G401.6 (cell line): ENCODE results near the gene SDCCAG8.

ENCODE experiments used
- FAIRE-seq: peaks from 2 replicates; lab custom pipeline; 2012; peaks lifted over from hg19 to GRCh38; lab: Jason Lieb, UNC

The SDCCAG8 gene

DNA sequence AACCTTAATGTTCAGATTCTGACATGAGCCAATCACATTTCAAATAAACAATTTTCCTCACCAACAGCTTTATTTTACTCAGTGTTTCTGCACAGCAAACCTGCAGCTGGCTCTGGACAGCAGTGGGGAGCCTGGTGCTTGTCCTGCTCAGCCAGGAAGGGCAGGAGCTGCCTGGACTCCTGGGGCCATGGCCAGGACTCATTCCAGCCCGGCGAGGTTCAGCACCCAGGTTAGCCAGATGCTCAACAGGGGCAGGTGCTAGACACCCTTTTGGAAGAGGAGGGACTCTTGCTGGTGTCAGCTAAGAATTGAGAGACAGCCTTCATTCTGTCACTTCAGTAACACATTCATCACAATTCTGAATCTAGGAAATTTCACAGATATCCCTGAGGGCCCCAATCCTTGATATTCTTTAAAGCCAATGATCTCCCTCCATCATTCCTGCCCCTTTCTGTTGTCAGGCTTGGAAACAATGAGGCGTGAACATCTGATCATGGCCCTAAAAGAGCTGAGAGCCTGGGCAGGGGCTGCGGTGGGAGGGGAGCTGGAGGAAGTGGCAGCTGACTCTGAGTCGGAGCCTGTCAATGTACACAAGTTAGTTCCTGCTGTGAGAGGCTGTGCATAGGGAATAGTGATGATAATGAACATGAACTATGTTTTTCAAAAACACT is 251.3 kb downstream of the SDCCAG8 start:
- FAIRE-seq = no peak

DNA sequence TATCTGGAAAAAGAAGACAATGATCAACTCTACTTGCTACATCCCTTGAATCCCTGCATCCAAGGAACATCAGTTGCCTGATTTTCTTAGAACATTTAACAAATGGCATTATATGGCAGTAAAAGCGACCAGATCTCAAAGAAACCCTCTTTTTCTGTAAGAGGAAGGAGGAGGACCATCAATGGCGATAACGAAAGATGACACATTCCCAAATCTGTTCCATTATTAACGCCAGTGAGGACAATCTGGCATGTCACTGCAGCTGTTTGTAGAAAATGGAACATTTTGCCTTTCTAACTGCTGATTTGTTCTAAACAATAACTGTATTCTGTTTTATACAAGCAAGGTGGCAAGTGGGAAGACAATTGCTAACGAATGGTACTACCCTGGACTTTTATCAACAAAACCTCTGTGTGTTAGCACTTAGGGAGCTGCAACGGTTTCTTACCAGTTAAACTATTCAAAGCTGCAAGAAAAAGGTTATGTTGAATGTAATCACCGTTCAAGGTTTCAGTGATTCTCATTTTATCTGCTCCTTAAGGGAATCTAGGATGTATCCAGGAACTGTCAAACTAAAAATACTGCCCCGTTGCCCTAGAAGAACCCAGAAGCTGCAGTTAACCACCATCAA is 251.9 kb downstream of the SDCCAG8 start:
- FAIRE-seq = no peak

DNA sequence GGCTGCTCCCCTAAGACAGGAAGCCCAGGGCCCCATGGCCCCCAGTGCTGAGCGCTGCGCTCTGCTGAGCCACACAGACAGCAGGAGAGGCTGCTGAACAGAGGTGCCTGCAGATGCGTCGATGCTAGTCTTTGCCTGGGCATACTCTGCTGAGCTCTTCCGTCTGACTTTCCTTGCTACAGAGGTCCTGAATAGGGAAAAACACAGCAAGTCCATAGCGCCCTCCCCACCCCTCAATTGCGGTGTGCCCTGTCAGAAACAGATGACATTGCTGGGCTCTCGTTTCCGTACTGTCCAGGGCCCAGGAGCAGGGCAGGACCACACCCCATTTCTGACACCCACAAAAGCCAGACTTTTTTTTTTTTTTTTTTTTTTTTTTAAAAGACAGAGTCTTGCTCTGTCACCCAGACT is 252.5 kb downstream of the SDCCAG8 start:
- FAIRE-seq = no peak

DNA sequence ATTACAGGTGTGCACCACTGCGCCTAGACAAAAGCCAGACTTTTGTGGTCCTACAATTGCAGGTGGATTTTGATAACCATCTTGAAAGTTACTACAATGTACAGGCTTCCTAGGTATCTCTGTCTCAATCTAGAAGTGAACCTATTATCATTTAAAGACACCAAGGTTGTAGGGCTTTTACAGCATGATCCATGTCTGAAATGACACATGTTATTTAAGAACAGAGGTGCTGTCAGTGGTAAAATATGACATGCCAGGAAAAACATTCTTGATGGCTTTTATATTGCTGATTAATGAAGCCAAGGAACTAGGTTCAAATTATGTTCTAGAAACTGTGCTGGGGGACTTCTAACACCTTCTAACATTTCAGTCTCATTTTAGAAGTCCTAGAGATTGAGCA is 253.1 kb downstream of the SDCCAG8 start:
- no peak for FAIRE-seq

DNA sequence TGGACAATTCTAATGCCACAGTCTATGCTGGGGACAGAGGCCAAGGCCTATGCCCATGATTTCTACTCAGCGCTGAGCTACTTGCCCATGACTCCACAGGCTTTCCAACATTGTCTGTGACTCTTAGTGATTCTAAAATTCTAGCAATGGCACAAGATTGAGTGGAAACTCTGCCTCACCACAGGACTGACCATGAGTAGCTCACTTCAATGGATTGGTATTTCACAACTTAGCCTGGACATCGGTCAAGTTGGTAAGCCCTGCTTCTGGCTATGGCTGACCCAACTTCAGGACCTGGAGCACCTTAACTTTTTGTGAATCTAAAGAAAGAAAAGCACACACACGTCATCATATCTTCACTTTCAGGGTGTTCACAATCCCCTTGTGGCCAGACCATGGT is 255.1 kb downstream of the SDCCAG8 start:
- FAIRE-seq = no peak

DNA sequence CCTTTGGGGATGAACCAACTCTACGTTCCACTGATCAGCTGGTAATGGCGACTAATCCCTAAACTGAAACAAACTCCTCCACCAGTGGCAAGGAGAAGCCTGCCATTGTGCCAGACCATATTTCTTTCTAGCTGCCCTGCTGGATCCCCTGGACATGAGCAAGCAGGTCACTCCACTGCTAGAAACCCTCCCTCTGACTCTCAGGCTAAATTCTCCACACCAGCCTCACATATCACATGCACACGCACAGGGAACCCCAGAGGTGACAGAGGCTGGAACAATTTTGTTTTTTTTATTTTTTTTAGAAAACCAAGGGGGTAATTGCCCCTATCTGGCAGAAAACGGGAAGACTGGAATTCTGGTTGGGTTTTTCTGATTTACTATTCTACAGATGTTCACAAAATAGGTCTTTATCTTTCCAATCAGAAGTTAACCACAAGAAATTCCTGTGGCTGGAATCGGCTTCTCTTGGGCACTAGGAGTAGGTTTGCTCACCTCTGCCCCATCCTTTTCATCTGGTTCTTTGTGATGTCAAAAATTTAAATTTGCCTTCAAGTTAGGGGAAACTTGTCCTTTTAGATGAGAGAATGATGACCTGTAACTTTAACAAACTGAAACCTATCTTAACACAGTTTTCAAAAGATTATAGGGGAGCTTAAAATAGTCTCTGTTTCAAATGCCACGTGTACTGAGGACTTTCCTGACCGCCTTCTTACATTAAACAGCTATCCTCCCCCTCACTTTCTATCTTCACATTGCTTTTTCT is 258.1 kb downstream of the SDCCAG8 start:
- FAIRE-seq = no peak

DNA sequence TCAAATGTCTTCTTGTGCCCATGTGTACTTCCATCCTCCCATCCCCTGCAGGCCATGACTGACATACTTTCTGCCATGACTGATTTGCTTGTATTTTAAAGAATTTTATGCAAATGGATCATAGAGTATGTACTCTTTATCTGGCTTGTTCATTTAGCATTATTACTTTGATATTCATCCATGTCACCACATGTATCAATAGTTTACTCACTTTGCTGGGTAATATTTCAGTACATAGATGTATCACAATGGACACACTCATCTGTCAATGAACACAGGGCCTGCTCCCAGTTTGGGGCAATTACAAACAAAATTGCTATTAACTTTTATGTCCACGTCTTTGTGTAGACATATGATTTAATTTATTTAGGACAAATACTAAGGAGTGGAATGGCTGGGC is 259.1 kb downstream of the SDCCAG8 start:
- no peak for FAIRE-seq

- FAIRE-seq = no peak
These were observed 265.0 kb downstream of the SDCCAG8 start for GRCh38 chr1:243520831-243521230.

DNA sequence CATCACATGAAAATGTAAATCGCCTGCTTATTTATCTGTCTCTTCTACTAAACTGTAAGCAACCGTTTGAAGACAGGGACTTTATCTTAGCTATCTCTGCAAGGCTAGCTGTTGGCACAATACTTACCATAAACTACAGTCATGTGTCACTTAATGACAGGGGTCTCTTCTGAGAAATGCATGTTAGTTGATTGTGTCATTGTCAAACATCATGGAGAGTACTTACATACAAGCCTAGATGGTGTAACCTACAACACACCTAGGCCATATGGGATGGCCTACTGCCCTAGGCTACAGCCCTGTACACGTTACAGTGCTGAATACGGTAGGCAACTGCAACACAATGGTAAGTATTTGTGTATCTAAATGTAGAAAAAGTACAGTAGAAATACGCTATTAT is 267.9 kb downstream of the SDCCAG8 start:
- no peak for FAIRE-seq

DNA sequence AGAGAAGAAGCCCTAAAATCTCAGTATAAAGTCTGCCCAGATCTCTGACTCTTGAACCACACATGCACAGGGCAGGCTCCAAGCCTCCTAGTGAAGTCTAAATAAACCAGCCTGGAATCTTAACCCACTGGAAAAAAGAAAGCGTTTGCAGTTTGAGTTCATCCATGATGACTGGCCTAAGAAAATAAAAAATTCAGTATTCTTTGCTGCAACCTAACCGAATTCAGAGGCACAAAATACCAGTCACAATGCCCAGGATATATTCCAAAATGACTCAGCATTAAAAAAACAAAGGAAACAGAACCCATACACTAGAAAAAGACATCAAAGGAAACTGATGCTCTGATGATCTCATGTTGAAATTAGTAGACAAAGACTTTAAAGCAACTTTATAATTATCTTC is 269.2 kb downstream of the SDCCAG8 start:
- FAIRE-seq = no peak

DNA sequence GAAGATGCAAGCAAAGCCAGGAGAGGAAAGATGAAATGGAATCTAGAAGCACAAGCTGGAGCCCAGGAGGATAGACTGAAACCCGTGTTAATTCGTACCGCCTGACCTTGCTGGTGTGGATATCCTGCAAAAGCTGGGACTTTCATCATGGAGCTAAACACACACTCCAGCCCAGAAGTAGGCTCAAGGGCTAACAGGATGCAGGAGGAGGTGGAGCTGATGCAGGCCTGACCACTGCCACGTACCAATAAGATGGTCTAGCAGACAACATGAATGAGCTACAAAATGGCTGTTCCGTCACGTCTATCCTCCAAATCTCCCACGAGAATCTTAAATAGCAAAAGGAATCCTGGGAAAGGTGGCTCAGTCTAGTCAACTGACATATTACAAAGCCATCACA is 270.3 kb downstream of the SDCCAG8 start:
- FAIRE-seq = no peak

DNA sequence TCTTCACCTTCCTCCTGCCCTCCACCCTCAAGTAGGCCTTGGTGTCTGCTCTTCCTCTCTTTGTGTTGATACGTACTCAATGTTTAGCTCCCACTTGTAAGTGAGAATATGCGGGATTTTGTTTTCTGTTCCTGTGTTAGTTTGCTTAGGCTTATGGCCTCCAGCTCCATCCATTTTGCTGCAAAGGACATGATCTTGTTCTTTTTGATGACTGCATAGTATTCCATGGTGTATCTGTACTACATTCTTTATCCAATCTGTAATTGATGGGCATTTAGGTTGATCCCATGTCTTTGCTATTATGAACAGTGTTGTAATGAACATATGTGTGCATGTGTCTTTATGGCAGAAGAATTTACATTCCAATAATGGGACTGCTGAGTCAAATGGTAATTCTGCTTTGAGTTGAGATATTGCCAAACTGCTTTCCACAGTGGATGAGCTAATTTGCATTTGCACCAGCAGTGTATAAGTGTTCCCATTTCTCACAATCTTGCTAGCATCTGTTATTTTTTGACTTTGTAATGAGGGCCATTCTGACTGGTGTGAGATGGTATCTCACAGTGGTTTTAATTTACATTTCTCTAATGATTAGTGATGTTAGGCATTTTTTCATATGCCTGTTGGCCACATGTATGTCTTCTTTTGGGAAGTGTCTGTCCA is 272.7 kb downstream of the SDCCAG8 start:
- FAIRE-seq = no peak

- no peak for FAIRE-seq
These were observed 273.7 kb downstream of the SDCCAG8 start for GRCh38 chr1:243529512-243529911.

DNA sequence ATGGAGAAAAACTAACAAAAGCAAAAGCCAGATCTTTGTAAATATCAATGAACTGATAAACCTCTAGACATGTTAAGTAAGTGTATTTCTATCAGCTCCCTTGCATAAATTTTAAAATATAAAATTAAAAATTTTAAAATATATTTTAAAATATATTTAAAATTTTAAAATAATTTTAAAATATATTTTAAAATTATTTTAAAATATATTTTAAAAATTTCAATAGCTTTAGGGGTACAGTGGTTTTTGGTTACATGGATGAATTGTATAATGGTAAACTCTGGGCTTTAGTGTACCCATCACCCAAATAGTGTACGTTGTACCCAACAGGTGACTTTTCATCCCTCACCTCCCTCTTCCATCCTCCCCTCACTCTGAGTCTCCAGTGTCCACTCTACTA is 279.2 kb downstream of the SDCCAG8 start:
- peak; percentile 96 for FAIRE-seq

- FAIRE-seq = no peak
These were observed 283.8 kb downstream of the SDCCAG8 start for GRCh38 chr1:243539636-243540035.

DNA sequence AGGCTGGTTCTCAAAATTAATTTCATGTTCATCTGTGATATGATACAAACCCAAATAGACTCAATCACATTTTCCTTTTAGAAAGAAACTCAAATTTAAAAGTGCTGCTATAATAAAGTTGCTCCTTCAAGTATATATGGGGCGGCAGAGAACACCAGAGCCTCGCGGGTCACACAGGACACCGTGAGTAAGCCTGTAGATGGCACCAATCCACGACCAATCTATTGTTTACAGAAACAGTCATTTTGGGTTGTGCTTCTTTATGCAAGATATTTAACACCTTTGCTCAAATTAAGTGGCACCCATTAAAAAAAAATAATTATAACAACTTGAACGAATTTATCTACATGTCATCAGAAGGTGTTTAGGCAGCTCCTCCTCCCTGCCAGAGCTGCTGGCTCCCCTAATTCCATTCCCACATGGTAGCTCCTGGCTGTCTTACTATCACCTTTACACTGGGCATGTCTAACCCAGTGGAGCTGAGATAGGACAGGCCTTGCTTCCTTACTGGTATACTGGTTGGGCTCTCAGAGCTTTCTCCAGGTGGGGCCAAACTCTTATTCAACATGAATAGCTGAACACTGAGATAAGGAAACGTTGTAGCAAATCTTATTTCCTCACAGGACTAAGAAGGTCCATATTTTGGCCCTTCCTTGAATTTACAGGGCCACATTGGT is 287.0 kb downstream of the SDCCAG8 start:
- no peak for FAIRE-seq

- FAIRE-seq = no peak
These were observed 287.7 kb downstream of the SDCCAG8 start for GRCh38 chr1:243543501-243543900.

GRCh38 chr1:243546457-243546856 is 290.6 kb downstream of the SDCCAG8 start:
- FAIRE-seq = no peak

DNA sequence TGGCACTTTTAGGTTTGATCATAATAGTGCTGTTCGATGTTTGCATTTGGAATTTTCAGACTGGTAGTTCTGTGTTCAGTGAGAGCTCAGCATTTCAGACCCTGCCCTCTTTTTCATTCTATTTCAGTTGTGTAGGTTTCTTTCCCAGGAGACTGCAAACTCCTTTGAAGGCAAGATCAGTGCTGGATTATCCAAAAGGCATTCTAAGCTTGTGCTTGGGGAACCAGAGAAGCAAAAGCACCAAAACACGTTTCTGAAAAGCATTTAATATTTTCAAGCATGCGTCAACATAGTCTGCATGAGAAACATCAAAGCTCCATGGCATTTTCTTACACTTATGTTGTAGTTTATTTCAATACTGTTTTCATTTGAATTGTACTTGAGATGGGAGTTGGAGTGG is 292.1 kb downstream of the SDCCAG8 start:
- FAIRE-seq = no peak

DNA sequence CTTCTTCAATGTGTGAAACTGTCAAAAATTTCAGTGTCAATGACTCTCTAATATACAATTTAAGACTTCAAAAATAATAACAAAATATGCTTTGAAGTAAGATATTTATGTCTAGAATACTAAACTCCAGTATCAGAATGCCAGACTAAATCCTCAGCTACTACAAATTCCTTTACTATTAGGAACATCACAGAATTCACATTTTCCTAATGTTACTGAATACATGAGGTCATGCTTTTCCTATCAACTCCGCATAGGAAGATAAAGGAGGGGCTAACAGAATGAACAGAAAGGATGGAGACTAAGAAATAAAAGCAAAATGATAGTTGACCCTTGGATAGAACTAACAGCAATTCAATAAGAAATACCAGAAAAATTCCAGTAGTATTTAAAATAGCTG is 292.7 kb downstream of the SDCCAG8 start:
- FAIRE-seq = peak; percentile 3

DNA sequence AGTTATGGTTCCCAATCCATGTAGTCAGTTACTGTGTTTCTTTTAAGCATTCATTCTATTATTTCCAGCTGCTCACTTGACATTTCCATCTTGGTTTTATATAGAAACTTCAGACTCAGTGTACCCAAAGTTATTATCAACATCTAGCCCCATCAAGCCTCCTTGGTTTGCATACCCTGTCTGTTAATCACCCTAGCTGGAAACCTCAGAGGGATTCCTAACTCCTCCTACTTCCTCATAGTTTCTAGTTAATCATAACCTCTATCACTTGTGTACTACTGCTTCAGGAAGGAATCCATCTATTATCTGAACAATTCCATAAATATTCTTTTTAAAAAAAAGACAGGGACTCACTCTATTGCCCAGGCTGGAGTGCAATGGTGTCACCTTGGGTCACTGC is 293.3 kb downstream of the SDCCAG8 start:
- FAIRE-seq = no peak
